Sigmoid colon (tissue), 7 donors: ENCODE results near the gene PFDN1. TPM values are rescaled to one million over a fixed set of nuclear protein-coding genes. Genes with fewer than 3 reads are reported as not detected.

Experiments used
- DNase-seq: peaks from one replicate; pipeline ENCODE4 v3.0.0-alpha.2; 2019
- H3K27ac ChIP-seq, 4 donors: fragments of 200-600 bp; sonication (generic); one replicate each; pipeline ENCODE4 v1.5.1; 2016 to 2019; ENCODE audit warnings: mild to moderate bottlenecking in 1 of 4
- H3K27me3 ChIP-seq, 3 donors: fragments of 200-600 bp; sonication (generic); one replicate each; pipeline ENCODE4 v1.5.1; 2019; ENCODE audit warnings: mild to moderate bottlenecking in 1 of 3
- H3K36me3 ChIP-seq, 4 donors: fragments of 200-600 bp; sonication (generic); one replicate each; pipeline ENCODE4 v1.5.1; 2016 to 2019
- H3K4me1 ChIP-seq, 4 donors: fragments of 200-600 bp; sonication (generic); one replicate each; pipeline ENCODE4 v1.5.1; 2017 to 2019
- H3K4me3 ChIP-seq, 4 donors: fragments of 200-600 bp; sonication (generic); one replicate each; pipeline ENCODE4 v1.5.1; 2017 to 2019; ENCODE audit warnings: mild to moderate bottlenecking in 2 of 4, moderate library complexity in 1 of 4
- H3K9me3 ChIP-seq, 4 donors: fragments of 200-600 bp in 3 of 4; sonication (generic) in 3 of 4; one replicate each; pipeline versions ENCODE4 v1.5.1 to v1.6.1; 2013 to 2019
- EP300 ChIP-seq, 4 donors: sonication (generic); formaldehyde crosslinking; IDR thresholded peaks; one replicate each; pipeline ENCODE4 v1.6.1; 2017; ENCODE audit warnings: antibody characterized with exemption in 4 of 4
- POLR2A ChIP-seq, 2 donors: fragments of 450-650 bp; IDR thresholded peaks; one replicate each; pipeline ENCODE4 v1.6.1; 2016; ENCODE audit warnings: antibody characterized with exemption in 2 of 2, mild to moderate bottlenecking in 2 of 2, moderate library complexity in 2 of 2
- POLR2AphosphoS5 ChIP-seq, 4 donors: sonication (generic); formaldehyde crosslinking; IDR thresholded peaks; one replicate each; pipeline ENCODE4 v1.6.1; 2017; ENCODE audit warnings: antibody characterized with exemption in 4 of 4
- WGBS, 2 donors: extraction: QIAGEN DNeasy Blood & Tissue Kit; methylation state at CpG; one replicate each; pipeline ENCODE4 v1.1.7; 2013; 5-methylcytosine and 5-hydroxymethylcytosine counted together
- intact Hi-C: fragments of 100-400 bp; cut with DNase I; formaldehyde crosslinking; loops from one replicate; pipeline ENCODE4 v1.15.1; 2023
- polyA plus RNA-seq, 3 donors: library from polyadenylated mRNA; stranded (reverse); fragments of 200-250 nt; gene quantifications; one replicate each; pipeline ENCODE4 v1.2.3, GENCODE V29; 2013
- total RNA-seq, 4 donors: library from RNA; depleted of rRNA; stranded (reverse); fragments of >200 nt; gene quantifications; one replicate each; pipeline ENCODE4 v1.1.0, GENCODE V29; 2016
- TF ChIP-seq, protein P1 (sequence below), 4 experiments: fragments of 450-650 bp in 3 of 4; fragments of 200-600 bp in 1 of 4; IDR thresholded peaks; one replicate each; pipeline ENCODE4 v1.5.1; 2016 to 2019; ENCODE audit warnings: antibody characterized with exemption in 4 of 4, mild to moderate bottlenecking in 3 of 4, moderate library complexity in 2 of 4
- donor health status: healthy with polysubstance abuse.
- donor health status: Bipolar disorder and iron deficiency.
- donor health status: healthy.

The PFDN1 gene
- total and polyA plus RNA-seq, 7 donors: 61.8 to 159 (median 88.2) TPM

- H3K9me3 ChIP-seq: no peaks in the 10 kb centered on the region
- DNase-seq: no peak
- H3K36me3 ChIP-seq: no peaks in the 10 kb centered on the region
- H3K4me3 ChIP-seq: no peak overlapping the region
- intact Hi-C loops: no loop called here
- peaks cover 0 to 39% (median 18%) of the 10 kb centered on the region in 4 donors for H3K4me1 ChIP-seq
- no peak overlapping the region for H3K27ac ChIP-seq
- H3K27me3 ChIP-seq: no peaks in the 10 kb centered on the region
- 27 to 74% methylated on average over 4 of the region's 4 CpGs for WGBS, 2 donors
- TF ChIP-seq, protein P1, sequence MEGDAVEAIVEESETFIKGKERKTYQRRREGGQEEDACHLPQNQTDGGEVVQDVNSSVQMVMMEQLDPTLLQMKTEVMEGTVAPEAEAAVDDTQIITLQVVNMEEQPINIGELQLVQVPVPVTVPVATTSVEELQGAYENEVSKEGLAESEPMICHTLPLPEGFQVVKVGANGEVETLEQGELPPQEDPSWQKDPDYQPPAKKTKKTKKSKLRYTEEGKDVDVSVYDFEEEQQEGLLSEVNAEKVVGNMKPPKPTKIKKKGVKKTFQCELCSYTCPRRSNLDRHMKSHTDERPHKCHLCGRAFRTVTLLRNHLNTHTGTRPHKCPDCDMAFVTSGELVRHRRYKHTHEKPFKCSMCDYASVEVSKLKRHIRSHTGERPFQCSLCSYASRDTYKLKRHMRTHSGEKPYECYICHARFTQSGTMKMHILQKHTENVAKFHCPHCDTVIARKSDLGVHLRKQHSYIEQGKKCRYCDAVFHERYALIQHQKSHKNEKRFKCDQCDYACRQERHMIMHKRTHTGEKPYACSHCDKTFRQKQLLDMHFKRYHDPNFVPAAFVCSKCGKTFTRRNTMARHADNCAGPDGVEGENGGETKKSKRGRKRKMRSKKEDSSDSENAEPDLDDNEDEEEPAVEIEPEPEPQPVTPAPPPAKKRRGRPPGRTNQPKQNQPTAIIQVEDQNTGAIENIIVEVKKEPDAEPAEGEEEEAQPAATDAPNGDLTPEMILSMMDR (IDR thresholded peaks at IDR 0.05): no peak
- TF ChIP-seq POLR2AphosphoS5 (IDR thresholded peaks at IDR 0.05): no peak
- TF ChIP-seq POLR2A (IDR thresholded peaks at IDR 0.05): no peak
- no peak for TF ChIP-seq EP300 (IDR thresholded peaks at IDR 0.05)
Measured at GRCh38 chr5:140318792-140319191, 15.9 kb upstream of the PFDN1 start.

DNA sequence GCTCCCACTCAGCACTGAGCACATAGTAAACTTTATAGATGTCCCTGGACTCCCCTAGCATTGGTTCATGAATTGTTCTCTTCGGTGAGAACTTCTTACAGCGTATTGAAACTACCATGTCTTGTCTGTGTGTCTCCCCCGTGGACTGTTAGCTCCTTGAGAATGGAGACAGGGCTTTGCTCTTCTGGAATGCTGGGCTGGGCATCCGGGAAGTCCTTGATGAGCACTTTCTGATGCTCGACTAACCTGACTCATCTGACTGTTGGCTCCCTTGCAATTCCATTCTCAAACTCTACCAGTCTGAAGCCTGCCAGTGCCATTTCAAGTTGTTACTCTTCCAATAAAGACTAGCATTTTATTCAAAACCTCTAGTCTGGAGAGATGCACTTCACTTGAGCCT lies 15.0 kb upstream of the PFDN1 start:
- no peak for TF ChIP-seq EP300 (IDR thresholded peaks at IDR 0.05)
- TF ChIP-seq, protein P1 (IDR thresholded peaks at IDR 0.05): no peak
- TF ChIP-seq POLR2A (IDR thresholded peaks at IDR 0.05): no peak
- no peak for TF ChIP-seq POLR2AphosphoS5 (IDR thresholded peaks at IDR 0.05)
- H3K27me3 ChIP-seq: no peaks in the 10 kb centered on the region
- intact Hi-C loops: no loop called here
- H3K4me3 ChIP-seq: no peak overlapping the region
- peaks cover 0 to 30% (median 9%) of the 10 kb centered on the region in 4 donors for H3K4me1 ChIP-seq
- no peak overlapping the region for H3K27ac ChIP-seq
- H3K9me3 ChIP-seq: no peaks in the 10 kb centered on the region
- WGBS, 2 donors: 83 to 87% methylated on average over 5 of the region's 5 CpGs
- no peak for DNase-seq
- H3K36me3 ChIP-seq: no peaks in the 10 kb centered on the region

DNA sequence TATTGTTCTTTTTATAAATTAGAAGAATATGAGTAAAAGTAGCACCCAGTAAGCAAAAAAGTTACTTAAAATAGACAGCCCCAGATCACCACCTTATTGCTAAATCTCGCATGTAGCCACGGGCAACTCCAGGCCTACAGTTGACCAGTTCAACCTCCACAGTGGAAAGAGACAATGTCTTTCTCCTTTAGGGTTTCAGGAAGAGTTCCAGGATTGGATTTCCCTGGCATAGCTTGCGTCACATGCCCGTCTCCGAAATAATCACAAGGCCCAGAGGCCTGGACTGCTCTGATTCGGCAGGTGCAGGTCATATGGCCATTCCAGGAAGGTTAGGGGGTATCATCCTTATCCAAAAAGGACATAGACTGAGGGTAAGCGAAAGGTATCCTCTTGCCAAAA lies 9.9 kb upstream of the PFDN1 start:
- H3K36me3 ChIP-seq: no peaks in the 10 kb centered on the region
- TF ChIP-seq, protein P1 (IDR thresholded peaks at IDR 0.05): no peak
- no peak for TF ChIP-seq POLR2AphosphoS5 (IDR thresholded peaks at IDR 0.05)
- no peak for TF ChIP-seq POLR2A (IDR thresholded peaks at IDR 0.05)
- TF ChIP-seq EP300 (IDR thresholded peaks at IDR 0.05): no peak
- H3K4me1 ChIP-seq: peaks cover 0 to 37% (median 21%) of the 10 kb centered on the region in 4 donors
- no peaks in the 10 kb centered on the region for H3K27me3 ChIP-seq
- H3K4me3 ChIP-seq: no peak overlapping the region
- DNase-seq: no peak
- intact Hi-C loops: no loop called here
- peak overlapping the region; percentile 38 to 77 (median 68) for H3K27ac ChIP-seq
- H3K9me3 ChIP-seq: no peaks in the 10 kb centered on the region
- 90 to 92% methylated on average over 7 of the region's 7 CpGs for WGBS, 2 donors

DNA sequence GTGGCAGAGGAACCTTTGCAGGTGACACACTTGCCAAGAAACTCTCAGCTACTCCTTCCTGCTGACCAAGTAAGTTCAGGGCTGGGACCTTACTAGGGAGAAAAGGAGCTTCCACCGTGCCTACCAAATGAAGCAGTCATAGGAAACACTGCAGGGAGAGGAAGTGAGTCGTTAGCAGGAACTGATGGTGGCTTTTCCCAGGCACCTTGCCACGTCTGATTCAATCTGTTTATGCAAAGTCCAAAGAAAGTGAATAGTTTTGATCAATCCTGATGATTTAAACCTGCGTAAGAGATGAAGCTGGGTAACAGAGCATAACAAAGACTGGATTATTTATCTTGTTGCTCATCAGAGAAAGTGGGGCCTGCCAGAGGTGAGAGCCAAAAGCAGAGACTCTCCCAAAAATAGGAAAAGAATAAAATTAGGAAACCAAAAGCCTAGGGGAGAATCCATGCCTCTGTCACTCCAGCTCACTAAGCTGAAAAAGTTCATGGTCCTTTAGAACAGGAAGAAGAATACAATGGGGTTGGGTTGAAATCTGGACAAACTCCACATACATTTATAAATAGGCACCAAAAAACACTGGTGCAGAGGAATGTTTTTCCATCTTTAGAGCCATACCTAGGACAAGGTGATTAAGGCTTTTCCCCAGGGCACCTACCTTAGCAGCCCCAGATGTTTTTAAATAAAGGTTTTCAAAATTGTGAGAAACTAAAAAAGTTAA lies 9.3 kb upstream of the PFDN1 start:
- H3K4me1 ChIP-seq: peaks cover 0 to 37% (median 21%) of the 10 kb centered on the region in 4 donors

More for the DNA sequence above, 9.3 kb upstream of the PFDN1 start:
- Histone ChIP-seq H3K9me3 (no peaks in the 10 kb centered on the region), H3K27me3 (no peaks in the 10 kb centered on the region), H3K27ac (peak overlapping the region; percentile 38 to 77 (median 68)), H3K4me3 (no peak overlapping the region), H3K36me3 (no peaks in the 10 kb centered on the region)
- 26 to 48% methylated on average over 4 of the region's 4 CpGs for WGBS, 2 donors
- intact Hi-C loops: no loop called here
- TF ChIP-seq, protein P1 (IDR thresholded peaks at IDR 0.05): no peak
- TF ChIP-seq POLR2A (IDR thresholded peaks at IDR 0.05) (no peak), POLR2AphosphoS5 (IDR thresholded peaks at IDR 0.05) (peak in 2 of 4 donors; percentile 21 to 29), EP300 (IDR thresholded peaks at IDR 0.05) (no peak)
- DNase-seq: peak; percentile 74
